Measurements from ENCODE around the gene WARS2. TPM values are rescaled to one million over a fixed set of nuclear protein-coding genes. Genes with fewer than 3 reads are reported as not detected.

The WARS2 gene
- 16.0 and 20.2 TPM in 2 replicates for total RNA-seq

GRCh38 chr1:119140177-119141019, at the start of gene WARS2:
Gene WARS2, minus strand, starts transcription at chr1:119140653. Its CDS starts 9 bp downstream, at chr1:119140644.

GRCh38 chr1:118988186-118989005, 152.1 kb downstream of the WARS2 start, which contains the start of gene TBX15:
Gene TBX15, minus strand, starts transcription at chr1:118988343. Its CDS starts 548 bp downstream, at chr1:118987795.

Small RNAs within 50 kb of the gene (small RNA-seq; reads per million reads assigned to genes)
- not detected for gene AL139420.2

Other genes starting within 250 kb of the WARS2 start
- gene TBX15, start 152.3 kb downstream of the WARS2 start, total RNA-seq, result under 0.01 and 0.07 TPM in 2 replicates
- gene HAO2, start 228.1 kb upstream of the WARS2 start, total RNA-seq, result not detected in 2 replicates

Measured in thoracic aorta endothelial cell (primary cell).